Hematopoietic multipotent progenitor cell treated with erythropoietin and hydrocortisone succinate and interleukin-3 and kit ligand, for 8 days (in vitro differentiated cells): ENCODE results near the gene NGLY1.

Experiments
- DNase-seq: peaks from one replicate; pipeline ENCODE4 v3.0.0-alpha.2; 2015

NGLY1 gene

GRCh38 chr3:25782938-25783660 lies at the start of gene NGLY1:
TSS of gene NGLY1 (minus strand) at chr3:25783443. CDS start at chr3:25783390, 53 bp downstream.
- peak; percentile 82 for DNase-seq

DNA sequence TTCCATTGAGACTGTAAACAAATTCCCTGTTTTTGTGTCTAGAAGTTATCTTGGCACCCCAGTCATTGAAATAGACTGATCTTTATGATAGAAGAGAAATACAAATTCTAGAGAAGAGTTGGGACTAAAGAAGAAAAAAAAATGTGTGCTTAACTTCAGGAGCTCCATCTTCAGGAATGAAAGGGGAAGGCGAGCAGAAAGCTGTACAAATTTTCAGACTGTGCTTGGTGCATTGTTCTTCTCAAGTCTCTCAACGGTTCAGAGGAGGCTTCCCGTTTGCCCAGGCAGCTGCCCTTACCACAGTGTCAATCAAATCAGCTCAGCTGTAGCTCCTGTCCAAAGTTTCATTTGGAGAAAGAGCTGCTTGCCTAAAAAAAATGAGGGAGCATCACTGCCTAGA lies 48.3 kb upstream of the NGLY1 start:
- peak; percentile 13 for DNase-seq

DNA sequence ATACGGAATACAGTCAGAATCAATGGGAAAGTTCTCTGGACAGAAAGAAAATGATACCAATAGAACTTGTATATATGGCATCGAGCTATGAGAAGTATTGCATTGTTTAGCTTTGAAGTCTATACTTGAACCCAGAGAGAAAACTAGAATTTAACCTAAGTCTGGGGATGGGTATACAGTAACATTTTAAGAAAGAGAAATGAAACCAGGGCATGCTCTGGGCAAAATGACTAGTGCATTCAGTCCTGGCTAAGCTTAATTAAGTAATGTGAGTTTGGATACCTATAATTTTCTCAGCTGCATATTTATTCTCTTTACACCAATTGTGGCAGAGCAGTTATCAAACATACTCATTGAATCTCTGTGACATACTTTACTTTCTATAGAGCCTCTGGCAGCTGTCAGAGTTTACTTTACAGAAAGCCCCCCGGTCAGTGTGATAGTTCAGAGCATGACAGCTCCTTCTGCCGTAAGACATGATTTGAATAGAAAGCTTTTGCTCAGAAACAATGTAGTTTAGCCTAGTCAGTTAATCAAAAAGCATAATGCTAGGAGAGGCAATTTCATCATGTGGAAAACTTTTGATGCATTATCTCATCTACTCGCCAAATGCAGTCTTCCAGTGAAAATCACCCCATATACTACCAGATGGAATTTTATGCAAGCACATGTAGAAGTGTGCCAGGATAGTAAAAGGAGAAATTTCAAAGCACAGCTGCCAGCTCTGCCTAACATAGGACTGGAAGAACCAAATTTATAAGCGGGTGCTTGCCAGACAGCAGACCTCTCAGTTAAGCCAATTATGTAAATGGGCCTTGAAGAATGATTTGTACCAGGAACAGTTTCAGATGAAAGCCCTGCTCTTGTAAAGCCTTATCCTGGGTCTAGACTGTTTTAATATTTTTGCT lies 47.4 kb upstream of the NGLY1 start:
- no peak for DNase-seq

DNA sequence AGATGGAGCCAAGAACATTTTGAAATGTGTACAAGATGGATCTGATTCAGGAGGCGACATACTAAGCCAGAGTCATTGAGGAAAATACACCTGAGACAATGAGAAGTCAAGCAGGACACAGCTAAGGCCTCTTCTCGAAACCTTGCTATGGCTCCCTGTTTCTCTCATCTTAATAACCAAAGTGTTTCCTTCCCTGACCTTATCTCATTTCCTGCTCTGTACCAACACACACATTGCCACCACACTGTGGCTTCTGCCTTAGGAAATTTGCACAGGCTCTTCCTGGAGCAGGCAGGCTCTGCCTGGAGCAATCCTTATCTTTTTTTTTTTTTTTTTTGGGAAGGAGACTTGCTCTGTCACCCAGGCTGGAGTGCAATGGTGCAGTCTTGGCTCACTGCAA lies 43.3 kb upstream of the NGLY1 start:
- DNase-seq: no peak

DNA sequence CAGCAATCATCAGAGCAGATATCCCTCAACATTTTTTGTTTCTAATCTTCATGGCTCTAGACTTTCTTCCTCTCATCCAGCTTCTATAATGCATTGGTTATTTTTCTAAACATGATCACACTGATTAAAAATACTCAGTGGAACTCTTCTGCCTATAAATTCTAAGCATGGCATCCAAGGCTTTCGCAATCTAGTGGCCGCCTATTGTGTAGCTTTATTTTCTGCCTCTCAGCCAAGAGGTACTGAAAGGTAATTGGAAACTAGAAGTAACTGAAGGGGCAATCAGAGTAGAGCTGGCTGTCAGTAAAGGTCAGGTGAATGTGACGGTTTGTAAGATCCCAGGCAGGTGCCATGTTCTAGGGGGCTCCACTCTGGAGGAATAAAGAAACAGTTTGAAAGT lies 40.1 kb upstream of the NGLY1 start:
- DNase-seq: no peak

DNA sequence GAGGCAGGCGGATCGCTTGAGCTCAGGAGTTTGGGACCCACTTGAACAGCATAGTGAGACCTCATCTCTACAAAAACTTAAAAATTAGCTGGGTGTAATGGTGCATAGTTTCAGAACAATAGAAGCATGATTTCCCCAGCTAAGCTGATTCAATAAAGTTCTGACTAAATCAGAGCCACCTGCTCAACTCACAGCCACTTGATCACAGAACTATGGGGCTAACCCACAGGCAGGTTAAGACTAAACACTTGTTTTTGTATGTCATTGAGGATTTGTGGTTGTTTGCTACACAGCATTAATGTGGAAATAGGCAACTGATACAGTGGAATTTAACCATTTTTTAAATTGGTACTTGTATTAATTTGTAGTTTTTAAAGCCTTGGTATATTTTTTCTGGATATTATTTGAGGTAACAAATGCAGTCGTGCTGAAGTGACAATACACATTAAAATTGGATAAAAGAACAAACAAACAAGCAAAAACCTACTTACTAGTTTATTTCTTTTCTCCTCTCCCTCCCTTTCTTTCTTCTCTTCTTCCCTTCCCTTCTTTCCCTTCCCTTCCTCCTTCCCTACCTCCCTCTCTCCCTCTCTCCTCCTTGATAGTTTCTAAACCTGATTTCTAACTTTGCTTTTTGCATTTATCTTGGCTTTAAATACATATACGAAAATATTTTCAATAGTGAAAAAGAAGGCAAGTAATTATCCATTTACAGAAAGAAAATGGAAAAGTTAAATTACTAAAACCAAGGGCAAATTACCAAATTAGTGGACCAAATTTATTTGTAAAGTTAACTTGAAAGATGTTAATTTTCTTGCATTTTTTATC lies 38.7 kb upstream of the NGLY1 start:
- DNase-seq: no peak

- DNase-seq: no peak
Measured at GRCh38 chr3:25820816-25821486, 37.7 kb upstream of the NGLY1 start.

DNA sequence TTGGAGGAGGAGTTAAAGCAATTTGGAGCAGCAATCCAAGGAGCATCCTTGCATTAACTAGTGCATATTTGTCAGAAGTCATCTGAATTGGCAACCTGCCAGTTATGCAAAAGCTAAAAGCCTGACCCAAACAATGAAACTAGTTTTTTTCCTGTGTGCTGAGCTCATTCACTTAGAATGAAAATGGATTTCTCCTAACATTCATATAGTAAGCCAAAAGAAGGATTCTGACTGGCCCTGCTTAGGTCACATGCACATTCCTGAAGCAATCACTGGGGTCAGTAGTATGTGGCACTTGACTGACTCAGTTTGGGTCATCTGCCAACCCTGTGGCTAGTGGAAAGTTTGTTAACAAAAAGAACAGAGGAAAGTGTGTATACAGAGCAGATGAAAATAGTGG lies 37.1 kb upstream of the NGLY1 start:
- DNase-seq: no peak

GRCh38 chr3:25818335-25818734 lies 35.1 kb upstream of the NGLY1 start:
- DNase-seq: no peak

DNA sequence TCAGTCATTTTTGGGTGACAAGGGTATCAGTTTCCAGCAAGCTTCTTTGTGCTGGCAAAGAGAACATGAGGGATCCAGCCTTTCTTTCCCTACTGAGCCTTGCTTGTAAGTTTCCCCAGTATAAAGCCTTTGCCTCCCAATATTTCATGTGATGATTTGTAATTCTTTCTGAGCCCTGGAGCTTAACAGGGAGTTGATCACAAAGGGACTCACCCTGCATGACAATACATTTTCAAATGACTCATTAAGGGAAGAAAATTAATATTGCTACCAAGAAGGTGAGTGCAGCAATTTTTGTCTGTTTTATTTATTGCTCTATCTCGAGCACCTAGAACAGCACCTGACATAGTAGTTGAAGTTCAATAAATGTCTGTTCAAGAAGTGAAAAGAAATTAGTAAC lies 34.4 kb upstream of the NGLY1 start:
- DNase-seq: no peak

GRCh38 chr3:25817107-25817506 lies 33.9 kb upstream of the NGLY1 start:
- no peak for DNase-seq

DNA sequence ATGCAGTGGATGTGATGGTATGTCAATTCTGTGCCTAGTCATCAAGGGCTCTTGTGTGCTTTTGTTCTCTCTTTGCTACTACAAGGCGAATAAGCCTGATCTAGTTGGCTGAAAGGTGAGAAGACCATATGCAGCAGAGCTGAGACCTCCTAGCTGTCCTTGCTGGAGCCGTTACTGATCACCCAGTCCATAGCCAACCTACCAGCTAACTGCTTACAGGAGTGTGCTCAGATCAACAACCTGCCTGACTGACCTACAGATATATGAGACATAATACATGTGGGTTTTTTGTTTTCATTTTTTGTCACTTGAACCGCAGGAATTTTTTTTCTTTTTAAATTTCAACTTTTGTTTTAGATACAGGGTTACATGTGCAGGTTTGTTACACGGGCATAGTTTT lies 29.4 kb upstream of the NGLY1 start:
- no peak for DNase-seq

- DNase-seq: no peak
Measured at GRCh38 chr3:25804676-25805075, 21.4 kb upstream of the NGLY1 start.

GRCh38 chr3:25803833-25804232 lies 20.6 kb upstream of the NGLY1 start:
- no peak for DNase-seq

DNA sequence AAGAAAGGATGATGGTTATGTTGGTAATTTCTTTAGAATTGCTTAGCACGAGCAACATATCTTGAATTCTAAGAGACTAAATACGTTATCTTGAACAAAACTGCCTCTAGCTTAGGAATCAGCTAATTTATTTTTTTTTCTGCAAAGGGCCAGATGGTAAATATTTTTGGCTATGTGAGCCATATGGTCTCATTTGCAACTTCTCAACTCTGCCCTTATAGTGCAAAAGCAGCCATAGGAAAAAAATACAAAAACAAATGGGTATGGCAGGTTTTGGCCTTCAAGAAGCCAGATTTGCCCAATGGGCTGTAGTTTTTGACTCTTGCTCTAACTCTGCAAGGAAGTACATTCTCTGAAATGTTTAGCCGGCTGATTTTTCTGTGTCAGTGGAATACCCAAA lies 18.5 kb upstream of the NGLY1 start:
- DNase-seq: no peak

- peak; percentile 97 for DNase-seq
Measured at GRCh38 chr3:25789596-25790556, 6.6 kb upstream of the NGLY1 start, which contains the start of gene OXSM. TSS of gene OXSM (plus strand) at chr3:25790090. CDS start at chr3:25791021, 931 bp downstream.

DNA sequence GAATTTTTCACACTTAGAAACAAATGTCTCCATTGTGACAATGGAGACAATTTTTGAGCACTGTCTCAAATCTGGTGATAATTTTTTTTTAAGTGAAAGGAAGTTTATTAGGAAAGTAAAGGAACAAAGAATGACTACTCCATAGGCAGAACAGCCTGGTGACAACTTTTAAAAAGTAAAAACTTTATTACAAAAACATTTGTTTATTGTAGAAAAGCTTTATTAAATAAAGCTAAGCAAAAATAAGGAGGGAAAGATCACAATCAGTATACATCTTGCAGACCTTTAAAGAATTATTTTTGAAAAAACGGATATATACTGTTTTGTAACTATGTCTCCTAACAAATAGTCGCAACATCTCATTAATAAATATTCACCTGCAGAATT lies 6.0 kb upstream of the NGLY1 start:
- no peak for DNase-seq

DNA sequence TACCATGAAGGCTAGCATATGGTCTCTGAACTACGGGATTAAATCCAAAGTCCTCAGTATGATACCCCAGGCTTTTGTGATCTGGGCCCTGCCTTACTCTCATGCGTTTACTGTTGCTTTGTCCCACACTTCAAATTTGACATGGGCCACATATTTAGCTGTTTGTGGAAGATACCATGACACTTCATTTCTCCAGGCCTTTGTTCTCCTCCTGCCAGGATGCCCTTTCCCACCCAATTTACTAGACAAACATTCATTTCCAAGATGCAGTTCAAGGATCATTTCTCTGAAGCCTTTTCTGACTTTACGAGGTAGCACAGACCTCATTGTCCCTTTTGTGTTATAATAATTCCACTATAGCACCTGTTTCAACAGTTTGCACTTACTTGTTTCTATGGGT lies 4.4 kb upstream of the NGLY1 start:
- DNase-seq: no peak

DNA sequence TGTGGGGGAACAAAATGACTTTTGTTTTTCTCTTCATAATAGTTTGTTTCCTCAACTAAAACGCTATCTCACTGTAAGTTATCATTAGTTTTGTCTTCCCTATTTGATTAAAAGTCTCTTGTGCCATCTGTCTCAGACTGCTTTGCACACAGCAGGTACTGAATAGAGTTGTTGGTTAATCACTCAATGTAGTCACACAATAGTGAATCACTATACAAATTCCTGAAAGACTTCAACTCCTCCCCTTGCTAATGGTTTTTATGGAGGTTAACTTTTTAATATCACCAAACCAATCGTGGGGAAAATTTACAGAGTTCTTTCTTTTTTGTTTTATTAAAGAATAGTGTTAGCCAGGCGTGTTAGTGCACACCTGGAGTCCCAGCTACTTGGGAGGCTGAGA lies 2.6 kb upstream of the NGLY1 start:
- DNase-seq: no peak

DNA sequence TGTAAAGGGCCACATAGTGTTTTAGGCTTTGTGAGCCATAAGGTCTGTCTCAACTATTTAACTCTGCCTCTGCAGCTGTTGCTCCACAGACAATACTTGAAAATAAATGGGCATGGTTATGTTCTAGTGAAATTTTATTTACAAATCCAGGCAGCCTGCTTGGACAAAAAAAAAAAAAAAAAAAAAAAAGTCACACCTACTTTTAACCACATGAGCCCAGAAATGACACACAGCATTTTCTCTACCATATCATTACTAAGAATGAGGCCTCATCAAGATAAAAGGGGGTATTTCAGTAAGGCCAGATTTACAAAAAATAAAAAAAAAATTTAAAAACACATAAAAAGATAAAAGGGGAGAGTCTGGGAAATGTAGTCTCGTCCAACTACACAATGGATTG lies 1.7 kb upstream of the NGLY1 start:
- DNase-seq: peak; percentile 42
